ENCODE measurements around the gene MAGI3.
"Not testable (repeated sequence)": the region's sequence is repeated elsewhere in the genome, so short reads cannot be mapped to it uniquely, and the experiment has no call there.

The MAGI3 gene

GRCh38 chr1:113683384-113684152, 293.3 kb downstream of the MAGI3 start:
- no peak for DNase-seq

GRCh38 chr1:113684153-113684541, 293.8 kb downstream of the MAGI3 start:
- no peak for DNase-seq

GRCh38 chr1:113686891-113687618, 296.7 kb downstream of the MAGI3 start:
- no peak for DNase-seq

- DNase-seq, result no peak
Observed at GRCh38 chr1:113691184-113691583, 300.9 kb downstream of the MAGI3 start.

- no peak for DNase-seq
Observed at GRCh38 chr1:113692342-113692741, 302.0 kb downstream of the MAGI3 start.

GRCh38 chr1:113692824-113693431, 302.6 kb downstream of the MAGI3 start:
- DNase-seq, result no peak

GRCh38 chr1:113694910-113695309, 304.6 kb downstream of the MAGI3 start:
- DNase-seq, result no peak

- DNase-seq, result no peak
Observed at GRCh38 chr1:113701429-113701828, 311.1 kb downstream of the MAGI3 start.

GRCh38 chr1:113714606-113715269, 324.4 kb downstream of the MAGI3 start:
- no peak for DNase-seq

- not testable (repeated sequence) for DNase-seq
Observed at GRCh38 chr1:113717506-113717905, 327.2 kb downstream of the MAGI3 start.

- not testable (repeated sequence) for DNase-seq
Observed at GRCh38 chr1:113718621-113719020, 328.3 kb downstream of the MAGI3 start.

GRCh38 chr1:113721010-113721409, 330.7 kb downstream of the MAGI3 start:
- DNase-seq, result no peak

GRCh38 chr1:113732802-113733201, 342.5 kb downstream of the MAGI3 start:
- peak in 1 of 56 donors; percentile 18 for DNase-seq

GRCh38 chr1:113734357-113735055, 344.2 kb downstream of the MAGI3 start:
- no peak for DNase-seq
